NCI-H526 treated with DMSO at 0.1 percent for 48 hours (cell line): ENCODE data around the gene CHD1L.
"Not testable (repeated sequence)": the region's sequence is repeated elsewhere in the genome, so short reads cannot be mapped to it uniquely, and the experiment has no call there.

Experiments used
- DNase-seq: peaks from one replicate; lab custom pipeline; 2025; lab: John Stamatoyannopoulos, UW

The CHD1L gene

DNA sequence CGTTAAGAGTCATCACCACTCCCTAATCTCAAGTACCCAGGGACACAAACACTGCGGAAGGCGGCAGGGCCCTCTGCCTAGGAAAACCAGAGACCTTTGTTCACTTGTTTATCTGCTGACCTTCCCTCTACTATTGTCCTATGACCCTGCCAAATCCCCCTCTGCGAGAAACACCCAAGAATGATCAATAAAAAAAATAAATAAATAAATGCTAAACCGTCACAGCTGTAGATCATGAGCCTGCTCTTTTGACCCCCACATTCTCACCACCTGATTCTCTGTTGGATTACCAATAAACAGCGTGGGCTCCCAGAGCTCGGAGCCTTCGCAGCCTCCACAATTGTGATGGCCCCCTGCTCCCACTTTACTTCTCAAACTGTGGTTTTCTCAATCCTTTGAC is 8.6 kb upstream of the CHD1L start:
- not testable (repeated sequence) for DNase-seq

DNA sequence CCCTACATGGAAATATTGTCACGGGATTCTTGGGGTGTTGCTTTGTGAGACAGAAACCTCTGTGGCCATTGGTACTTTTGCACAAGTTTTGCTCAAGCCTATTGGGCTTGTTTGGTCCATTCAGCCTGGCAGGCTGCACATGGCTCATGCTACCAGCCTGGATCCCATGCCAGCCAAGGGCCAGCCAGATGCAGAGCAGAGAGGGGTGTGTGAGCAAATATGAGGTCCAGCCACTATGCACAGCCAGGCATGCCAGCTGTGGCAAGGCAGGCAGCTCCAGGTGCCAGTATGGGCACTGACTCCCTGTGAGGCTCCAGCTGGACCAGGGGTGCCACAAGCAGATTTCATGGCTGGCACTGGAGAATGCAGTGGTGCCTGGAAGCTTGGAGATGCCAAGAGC is 6.7 kb upstream of the CHD1L start:
- no peak for DNase-seq

GRCh38 chr1:147236448-147236847 is 6.0 kb upstream of the CHD1L start:
- DNase-seq: no peak

GRCh38 chr1:147236959-147237791 is 5.3 kb upstream of the CHD1L start:
- DNase-seq: no peak

- no peak for DNase-seq
Observed at GRCh38 chr1:147238053-147238902, 4.2 kb upstream of the CHD1L start.

GRCh38 chr1:147238925-147239820 is 3.3 kb upstream of the CHD1L start:
- DNase-seq: no peak

DNA sequence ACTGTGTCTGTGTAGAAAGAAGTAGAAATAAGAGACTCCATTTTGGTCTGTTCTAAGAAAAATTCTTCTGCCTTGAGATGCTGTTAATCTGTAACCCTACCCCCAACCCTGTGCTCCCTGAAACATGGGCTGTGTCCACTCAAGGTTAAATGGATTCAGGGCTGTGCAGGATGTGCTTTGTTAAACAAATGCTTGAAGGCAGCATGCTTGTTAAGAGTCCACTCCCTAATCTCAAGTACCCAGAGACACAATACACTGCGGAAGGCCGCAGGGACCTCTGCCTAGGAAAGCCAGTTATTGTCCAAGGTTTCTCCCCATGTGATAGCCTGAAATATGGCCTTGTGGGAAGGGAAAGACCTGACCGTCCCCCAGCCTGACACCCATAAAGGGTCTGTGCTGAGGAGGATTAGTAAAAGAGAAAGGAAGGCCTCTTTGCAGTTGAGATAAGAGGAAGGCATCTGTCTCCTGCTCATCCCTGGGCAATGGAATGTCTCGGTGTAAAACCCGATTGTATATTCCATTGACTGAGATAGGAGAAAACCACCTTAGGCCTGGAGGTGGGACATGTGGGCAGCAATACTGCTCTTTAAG is 2.3 kb upstream of the CHD1L start:
- DNase-seq: not testable (repeated sequence)

DNA sequence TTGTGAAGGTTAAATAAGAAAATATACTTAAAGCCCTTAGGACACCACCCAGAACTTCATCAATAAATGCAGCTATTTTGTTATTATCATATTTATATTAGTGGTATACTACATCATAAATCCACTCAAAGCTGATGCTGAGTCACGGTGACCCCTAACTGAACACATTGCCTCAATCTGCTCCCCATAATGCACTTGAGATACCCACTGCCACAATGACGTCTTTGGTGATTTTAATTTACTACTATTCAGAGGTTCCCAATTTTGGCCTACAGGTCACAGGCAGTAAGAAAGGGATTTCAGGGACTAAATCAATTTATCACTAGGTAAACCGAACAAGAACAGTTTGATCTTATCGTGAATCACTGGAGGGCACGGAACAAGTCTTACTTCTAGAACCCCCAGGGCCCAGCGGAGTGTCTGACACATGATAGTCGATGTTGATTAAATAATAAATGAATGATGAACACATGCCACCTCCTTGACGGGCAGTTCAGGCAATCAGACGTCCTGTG is 493 bp upstream of the CHD1L start:
- no peak for DNase-seq

DNA sequence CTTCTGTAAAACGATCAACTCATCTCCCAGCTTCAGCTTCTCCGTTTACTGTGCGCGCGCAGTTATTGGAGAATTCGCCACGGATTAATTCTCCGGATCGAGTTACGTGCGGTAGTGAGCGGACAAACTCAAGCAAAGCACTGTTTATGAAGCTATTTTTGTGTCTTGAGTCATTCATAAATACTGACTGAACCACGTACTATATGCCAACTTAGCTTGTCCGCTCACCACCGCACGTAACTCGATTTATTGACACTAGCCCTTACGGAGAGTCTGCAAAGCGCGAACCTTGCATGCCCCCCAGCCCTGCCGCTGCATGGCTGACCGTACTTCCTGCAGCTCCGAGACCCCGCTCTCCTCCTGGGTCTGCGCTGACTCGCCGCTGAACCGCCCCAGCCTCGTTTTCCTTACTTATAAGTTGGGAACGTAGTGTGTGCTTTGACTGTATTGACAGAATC is 773 bp downstream of the CHD1L start:
- DNase-seq: peak; percentile 86

GRCh38 chr1:147243841-147244240 is 1.4 kb downstream of the CHD1L start:
- peak; percentile 70 for DNase-seq

DNA sequence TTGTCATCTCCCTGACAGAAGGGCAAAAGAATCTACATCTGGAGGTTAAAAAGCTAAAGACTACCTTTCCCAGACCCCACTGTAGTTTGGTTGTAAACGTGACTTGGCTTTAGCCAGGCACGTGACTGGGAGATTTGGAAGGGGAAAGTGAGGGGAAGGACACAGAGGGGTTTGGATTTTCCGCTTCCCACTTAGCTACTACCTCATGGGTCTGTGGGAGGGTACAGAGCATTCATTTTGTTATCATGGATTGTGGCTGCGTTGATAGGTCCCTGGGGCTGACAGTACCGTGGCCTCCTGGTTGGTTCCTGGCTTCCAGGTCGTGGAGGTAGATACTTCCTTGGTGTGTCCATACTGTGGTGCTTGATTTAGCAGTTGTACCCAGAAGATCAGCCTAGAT is 2.6 kb downstream of the CHD1L start:
- DNase-seq: no peak

GRCh38 chr1:147245586-147246021 is 3.1 kb downstream of the CHD1L start:
- DNase-seq: no peak

DNA sequence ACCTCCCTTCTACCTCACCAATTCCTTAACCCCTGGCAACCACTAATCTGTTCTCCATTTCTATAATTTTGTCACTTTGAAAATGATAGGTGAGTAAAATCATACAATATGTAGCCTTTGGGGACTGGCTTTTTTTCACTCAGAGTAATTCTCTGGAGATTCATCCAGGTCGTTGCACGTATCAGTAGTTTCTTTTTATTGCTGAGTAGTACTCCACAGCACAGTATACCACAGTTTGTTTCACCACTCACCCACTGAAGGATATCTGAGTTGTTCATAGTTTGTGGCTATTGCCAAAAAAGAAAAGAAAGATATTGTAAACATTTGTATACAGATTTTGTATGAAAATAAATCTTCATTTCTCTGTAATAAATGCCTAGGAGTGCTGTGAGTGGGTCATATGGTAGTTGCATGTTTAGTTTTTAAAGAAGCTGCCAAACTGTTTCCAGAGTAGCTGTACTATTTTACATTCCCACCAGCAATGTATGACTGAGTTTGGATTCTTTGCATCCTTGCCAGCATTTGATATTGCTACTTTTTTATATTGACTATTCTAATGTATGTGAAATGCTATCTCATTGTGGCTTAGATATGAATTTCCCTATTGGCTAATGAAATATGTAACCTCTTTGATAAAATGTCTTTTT is 3.7 kb downstream of the CHD1L start:
- no peak for DNase-seq

DNA sequence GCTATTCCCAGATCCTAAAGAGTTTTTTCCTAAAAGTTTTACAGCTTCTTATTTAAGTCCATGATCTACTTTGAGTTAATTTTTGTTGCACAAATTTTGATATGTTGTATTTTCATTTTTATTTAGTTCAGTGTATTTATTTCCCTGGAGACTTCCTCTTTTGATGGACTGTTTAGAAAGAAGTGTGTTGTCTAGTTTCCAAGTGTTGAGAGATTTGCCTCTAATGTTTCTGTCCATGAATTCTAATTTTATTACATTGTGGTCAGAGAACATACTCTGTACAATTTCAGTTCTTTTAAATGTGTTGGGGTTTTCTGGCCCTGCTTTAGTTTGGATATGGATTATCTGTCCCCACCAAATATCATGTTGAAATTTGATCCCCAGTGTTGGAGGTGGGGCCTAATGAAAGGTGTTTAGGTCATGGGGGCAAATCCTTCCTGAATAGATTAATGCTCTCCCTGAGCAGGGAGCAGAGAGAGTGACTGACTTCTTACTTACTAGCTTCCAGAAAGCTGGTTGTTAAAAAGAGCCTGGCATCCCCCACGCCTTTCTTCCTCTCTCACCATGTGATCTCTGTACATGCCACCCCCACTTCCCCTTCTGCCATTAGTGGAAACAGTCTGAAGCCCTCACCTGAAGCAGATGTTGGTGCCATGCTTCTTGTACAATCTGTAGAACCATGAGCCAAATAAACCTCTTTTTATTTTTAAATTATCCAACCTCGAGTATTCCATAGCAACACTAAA is 4.6 kb downstream of the CHD1L start:
- DNase-seq: no peak

DNA sequence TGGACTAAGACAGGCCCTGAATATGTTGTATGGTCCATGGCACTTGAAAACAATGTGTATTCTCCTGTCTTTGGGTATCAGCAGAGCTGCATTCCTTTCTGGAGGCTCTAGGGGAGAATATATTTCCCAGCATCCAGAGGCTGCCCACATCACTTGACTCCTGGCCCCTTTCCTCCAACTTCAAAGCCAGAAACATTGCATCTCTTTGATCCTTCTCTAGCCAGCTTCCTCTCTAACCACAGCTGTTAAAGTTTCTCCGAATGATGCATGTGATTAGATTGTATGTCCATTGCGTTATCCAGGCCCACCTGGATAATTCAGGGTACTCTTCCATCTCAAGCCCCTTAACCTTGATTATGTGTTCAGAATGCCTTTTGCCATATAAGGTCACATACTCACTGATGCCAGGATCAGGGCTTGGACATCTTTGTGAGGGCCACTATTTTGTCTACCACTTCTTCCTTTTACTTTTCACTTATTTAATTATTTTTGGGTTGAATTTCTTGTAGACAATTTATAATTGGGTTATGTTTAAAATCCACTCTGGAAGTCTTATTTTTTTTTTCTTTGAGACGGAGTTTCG is 5.3 kb downstream of the CHD1L start:
- DNase-seq: no peak

DNA sequence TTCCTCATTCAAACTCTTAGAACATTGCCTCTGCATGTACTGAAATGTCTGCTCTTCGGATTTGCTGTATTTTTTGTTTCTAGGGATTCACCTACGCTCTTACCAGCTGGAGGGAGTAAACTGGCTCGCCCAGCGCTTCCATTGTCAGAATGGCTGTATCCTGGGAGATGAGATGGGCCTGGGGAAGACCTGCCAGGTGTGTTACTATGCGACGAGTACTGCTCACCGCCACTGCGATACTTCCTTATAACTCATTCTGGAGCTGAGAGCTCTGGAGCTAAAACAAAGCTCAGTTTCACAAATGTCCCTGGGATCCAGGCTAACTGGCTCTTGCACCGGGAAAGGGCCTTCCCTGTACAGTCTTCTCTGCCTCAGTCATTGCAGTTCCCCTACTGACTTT is 10.1 kb downstream of the CHD1L start:
- peak; percentile 68 for DNase-seq

DNA sequence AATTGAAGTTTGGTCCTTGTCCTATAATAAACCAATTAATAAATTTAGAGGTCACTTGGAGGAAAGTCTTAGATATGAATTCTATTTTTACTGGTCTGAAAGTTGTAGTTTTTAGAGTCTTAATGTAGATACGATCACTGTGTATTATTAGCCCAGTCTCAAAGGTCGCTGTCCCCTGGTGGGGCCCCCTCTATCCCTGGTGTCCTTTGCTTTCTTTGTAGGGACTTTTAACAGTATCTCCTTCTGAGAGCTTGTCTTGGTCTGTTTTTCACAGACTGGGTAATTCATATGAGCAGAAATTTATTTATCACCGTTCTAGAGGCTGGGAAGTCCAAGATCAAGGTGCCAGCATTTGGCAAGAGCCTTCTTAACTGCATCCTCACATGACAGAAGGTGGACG is 18.5 kb downstream of the CHD1L start:
- no peak for DNase-seq

- no peak for DNase-seq
Observed at GRCh38 chr1:147264158-147264768, 21.8 kb downstream of the CHD1L start.

GRCh38 chr1:147266381-147266780 is 23.9 kb downstream of the CHD1L start:
- no peak for DNase-seq
